Measurements from ENCODE around the gene CD59. TPM values are rescaled to one million over a fixed set of nuclear protein-coding genes. Genes with fewer than 3 reads are reported as not detected.
A peak's percentile ranks its signal among the peaks of the same experiment; 100 is the strongest.

The CD59 gene
- total RNA-seq, 2 experiments from 2014 or later: 35.2 to 37.8 TPM

GRCh38 chr11:33778675-33779074 is 42.5 kb upstream of the CD59 start:
- H3K27ac ChIP-seq (ENCODE audit: low read depth in 1 of 2, low read length in 2 of 2): no peak overlapping the region
- no peak overlapping the region for H3K4me3 ChIP-seq (ENCODE audit: low read length)
- no peaks in the 10 kb centered on the region for H3K9me3 ChIP-seq (ENCODE audit: control insufficient read depth in 1 of 2, insufficient read depth in 1 of 2, low read length in 2 of 2)
- CTCF ChIA-PET: no interaction called here
- no peak for DNase-seq
- POLR2A ChIA-PET: no interaction called here
- H3K27me3 ChIP-seq (ENCODE audit: control insufficient read depth in 1 of 2, insufficient read depth in 2 of 2, low read length in 2 of 2): peaks cover 3 to 11% of the 10 kb centered on the region in 2 experiments
- peaks cover 17% of the 10 kb centered on the region for H3K36me3 Mint-ChIP-seq (ENCODE audit: low read depth)
- intact Hi-C loops (cut with DNase I, micrococcal nuclease): loop anchor here in 1 of 2 experiments (10.0 kb wide), 1 partner anchor 1136 kb away; the partner anchor contains the start of genes APIP and PDHX
- H3K4me1 Mint-ChIP-seq (ENCODE audit: low read depth): peaks cover 20% of the 10 kb centered on the region
- H3K36me3 ChIP-seq (ENCODE audit: insufficient read depth, low read length): no peaks in the 10 kb centered on the region
- TF ChIP-seq CTCF (IDR thresholded peaks at IDR 0.05): no peak
- ATAC-seq (ENCODE audit: poor library complexity): no peak
- H3K4me1 ChIP-seq (ENCODE audit: insufficient read depth, low read length): peaks cover 22% of the 10 kb centered on the region
- peaks cover 32% of the 10 kb centered on the region for H3K27me3 Mint-ChIP-seq
- H3K27ac Mint-ChIP-seq: no peak overlapping the region
- H3K4me3 Mint-ChIP-seq: no peak overlapping the region
- H3K9me3 Mint-ChIP-seq: no peaks in the 10 kb centered on the region

GRCh38 chr11:33777906-33778305 is 41.7 kb upstream of the CD59 start:
- Histone ChIP-seq H3K36me3 (ENCODE audit: insufficient read depth, low read length) (no peaks in the 10 kb centered on the region), H3K27ac (ENCODE audit: low read depth in 1 of 2, low read length in 2 of 2) (no peak overlapping the region), H3K9me3 (ENCODE audit: control insufficient read depth in 1 of 2, insufficient read depth in 1 of 2, low read length in 2 of 2) (no peaks in the 10 kb centered on the region), H3K4me1 (ENCODE audit: insufficient read depth, low read length) (peaks cover 29% of the 10 kb centered on the region), H3K27me3 (ENCODE audit: control insufficient read depth in 1 of 2, insufficient read depth in 2 of 2, low read length in 2 of 2) (peaks cover 3 to 11% of the 10 kb centered on the region in 2 experiments), H3K4me3 (ENCODE audit: low read length) (no peak overlapping the region)
- CTCF ChIA-PET: interaction anchor here (0.6 to 1.4 kb wide), 3 partner anchors 8 to 742 kb away, joined by 3 to 4 read pairs (median 3); no protein-coding TSS in a partner anchor
- Mint-ChIP-seq H3K9me3 (no peaks in the 10 kb centered on the region), H3K27ac (peak overlapping the region; percentile 29), H3K4me1 (ENCODE audit: low read depth) (peaks cover 28% of the 10 kb centered on the region), H3K4me3 (no peak overlapping the region), H3K27me3 (peaks cover 32% of the 10 kb centered on the region), H3K36me3 (ENCODE audit: low read depth) (peaks cover 23% of the 10 kb centered on the region)
- intact Hi-C loops (cut with DNase I, micrococcal nuclease): loop anchor here in 1 of 2 experiments (10.0 kb wide), 1 partner anchor 1137 kb away; the partner anchor contains the start of genes APIP and PDHX
- TF ChIP-seq CTCF (IDR thresholded peaks at IDR 0.05): no peak
- POLR2A ChIA-PET: no interaction called here
- peak in 4 of 14 experiments; percentile 7 to 73 (median 70) for DNase-seq
- no peak for ATAC-seq (ENCODE audit: poor library complexity)

GRCh38 chr11:33775832-33776470 is 39.7 kb upstream of the CD59 start:
- Mint-ChIP-seq H3K27ac (peak overlapping the region; percentile 97), H3K27me3 (peaks cover 21% of the 10 kb centered on the region), H3K36me3 (ENCODE audit: low read depth) (peaks cover 23% of the 10 kb centered on the region), H3K4me1 (ENCODE audit: low read depth) (peaks cover 45% of the 10 kb centered on the region), H3K9me3 (no peaks in the 10 kb centered on the region), H3K4me3 (peak overlapping the region; percentile 97)
- DNase-seq (no peak), ATAC-seq (ENCODE audit: poor library complexity) (no peak)
- POLR2A ChIA-PET: no interaction called here
- Histone ChIP-seq H3K4me3 (ENCODE audit: low read length) (no peak overlapping the region), H3K4me1 (ENCODE audit: insufficient read depth, low read length) (peaks cover 41% of the 10 kb centered on the region), H3K36me3 (ENCODE audit: insufficient read depth, low read length) (no peaks in the 10 kb centered on the region), H3K27ac (ENCODE audit: low read depth in 1 of 2, low read length in 2 of 2) (no peak overlapping the region), H3K9me3 (ENCODE audit: control insufficient read depth in 1 of 2, insufficient read depth in 1 of 2, low read length in 2 of 2) (no peaks in the 10 kb centered on the region), H3K27me3 (ENCODE audit: control insufficient read depth in 1 of 2, insufficient read depth in 2 of 2, low read length in 2 of 2) (peaks cover 0 to 11% of the 10 kb centered on the region in 2 experiments)
- no peak for TF ChIP-seq CTCF (IDR thresholded peaks at IDR 0.05)
- intact Hi-C loops (cut with DNase I, micrococcal nuclease): loop anchor here (2.0 to 10.0 kb wide), 5 partner anchors 39 to 1139 kb away; partner anchors contain the start of genes C11orf91 (in 2 of the 2), APIP (in 1 of the 2), CAT (in 1 of the 2) and CD59 (in 1 of the 2)
- CTCF ChIA-PET: interaction anchor here (1.4 kb wide), 1 partner anchor 32 kb away, joined by 4 read pairs; no protein-coding TSS in a partner anchor

Data from CD4-positive, alpha-beta T cell (primary cell).